ENCODE results near the gene TCF23.

DNA sequence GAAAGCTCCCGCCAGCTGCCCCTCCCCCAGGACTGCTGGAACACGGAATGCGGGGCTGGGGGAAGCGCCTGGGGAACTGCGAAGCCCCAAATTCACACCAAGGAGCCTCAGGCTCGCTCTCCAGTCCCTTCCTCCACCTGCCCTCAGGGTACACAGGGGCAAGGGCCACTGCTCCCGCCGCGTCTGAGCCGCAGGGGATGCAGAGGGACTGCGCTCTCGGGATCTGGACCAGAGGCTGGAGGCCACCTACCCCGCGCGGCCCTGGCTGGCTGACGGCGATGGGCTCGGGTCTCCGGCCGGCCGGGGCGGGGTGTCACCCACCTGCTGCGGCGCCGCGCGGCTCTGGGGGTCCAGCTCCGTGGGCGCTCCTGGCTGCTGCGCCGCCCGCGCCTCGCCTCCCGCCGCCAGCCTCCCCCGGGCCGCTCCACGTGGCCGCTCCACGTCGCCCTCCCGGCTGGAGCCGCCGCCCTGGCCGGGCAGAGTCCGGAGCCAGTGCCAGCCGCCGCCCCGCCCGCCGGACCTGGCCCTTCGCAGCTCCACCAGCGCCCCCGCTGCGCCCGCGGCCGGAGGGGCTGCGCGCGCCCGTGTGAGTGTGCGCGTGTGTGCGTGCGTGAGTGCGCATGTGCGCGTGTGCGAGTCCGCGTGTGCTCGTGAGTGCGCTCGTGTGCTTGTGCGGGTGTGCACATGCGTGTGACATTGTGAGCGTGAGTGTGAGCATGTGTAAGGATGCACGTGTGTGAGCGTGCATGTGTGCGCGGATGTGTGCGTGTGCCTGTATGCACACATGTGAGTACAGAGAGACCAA, 30.1 kb upstream of the TCF23 start, which contains the start of gene CGREF1:
- TF ChIP-seq, protein P1, sequence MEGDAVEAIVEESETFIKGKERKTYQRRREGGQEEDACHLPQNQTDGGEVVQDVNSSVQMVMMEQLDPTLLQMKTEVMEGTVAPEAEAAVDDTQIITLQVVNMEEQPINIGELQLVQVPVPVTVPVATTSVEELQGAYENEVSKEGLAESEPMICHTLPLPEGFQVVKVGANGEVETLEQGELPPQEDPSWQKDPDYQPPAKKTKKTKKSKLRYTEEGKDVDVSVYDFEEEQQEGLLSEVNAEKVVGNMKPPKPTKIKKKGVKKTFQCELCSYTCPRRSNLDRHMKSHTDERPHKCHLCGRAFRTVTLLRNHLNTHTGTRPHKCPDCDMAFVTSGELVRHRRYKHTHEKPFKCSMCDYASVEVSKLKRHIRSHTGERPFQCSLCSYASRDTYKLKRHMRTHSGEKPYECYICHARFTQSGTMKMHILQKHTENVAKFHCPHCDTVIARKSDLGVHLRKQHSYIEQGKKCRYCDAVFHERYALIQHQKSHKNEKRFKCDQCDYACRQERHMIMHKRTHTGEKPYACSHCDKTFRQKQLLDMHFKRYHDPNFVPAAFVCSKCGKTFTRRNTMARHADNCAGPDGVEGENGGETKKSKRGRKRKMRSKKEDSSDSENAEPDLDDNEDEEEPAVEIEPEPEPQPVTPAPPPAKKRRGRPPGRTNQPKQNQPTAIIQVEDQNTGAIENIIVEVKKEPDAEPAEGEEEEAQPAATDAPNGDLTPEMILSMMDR (IDR thresholded peaks at IDR 0.05), result no peak
- TF ChIP-seq POLR2AphosphoS5 (IDR thresholded peaks at IDR 0.05; ENCODE audit: low read depth, low read length), result no peak
